K562 (cell line): ENCODE results near the gene GPC1. TPM values are rescaled to one million over a fixed set of nuclear protein-coding genes. Genes with fewer than 3 reads are reported as not detected.

Experiments used
- ATAC-seq: fragments of 200-7000 bp; cut with Tn5 transposase; 3 replicates; pipeline ENCODE4 v1.9.1; 2020; ENCODE audit warnings: moderate library complexity
- BruUV-seq: library from RNA; stranded (reverse); fragments of 400-500 nt; replicated peaks from 2 replicates; lab custom pipeline; 2021; lab: Mats Ljungman, UMichigan
- CTCF ChIA-PET: fragments of 300-600 bp; formaldehyde crosslinking; extraction: SDS; loops from one replicate; lab custom pipeline; 2021; ENCODE audit warnings: low intra/inter-chr PET ratio; lab: Yijun Ruan, JAX
- POLR2A ChIA-PET: fragments of 300-600, 350-650 bp; sonication (Branson Sonifier 250); formaldehyde crosslinking; extraction: SDS; loops from one replicate; lab custom pipeline; 2021; ENCODE audit warnings: antibody characterized with exemption, inconsistent platforms; lab: Yijun Ruan, JAX
- DNase-seq, 4 experiments: peaks; one replicate each; pipeline versions ENCODE4 v3.0.0 to v3.0.0-alpha.2; 2011 to 2018; ENCODE audit warnings: low spot score in 3 of 4, mixed read lengths in 3 of 4; ENCODE audit errors: extremely low read depth in 1 of 4
- FAIRE-seq: peaks from 2 replicates; lab custom pipeline; 2011; peaks lifted over from hg19 to GRCh38; lab: Jason Lieb, UNC
- H2AFZ ChIP-seq: 2 replicates; pipeline ENCODE4 v1.6.0; 2011; ENCODE audit warnings: low read depth, low read length, control low read depth, inconsistent platforms
- H3K27ac ChIP-seq: fragments of 200-600 bp; 3 replicates; pipeline ENCODE4 v1.8.0; 2011; ENCODE audit warnings: low read depth, mild to moderate bottlenecking, control low read depth, inconsistent platforms, low read length, moderate library complexity, mixed read lengths; ENCODE audit errors: extremely low read depth
- H3K27me3 ChIP-seq, 2 experiments: fragments of 300-600 bp in 1 of 2; 2 replicates in 1 of 2; 3 replicates in 1 of 2; pipeline versions ENCODE4 v1.6.0 to v1.8.0; 2011; ENCODE audit warnings: inconsistent platforms in 2 of 2, low read length in 2 of 2, mild to moderate bottlenecking in 1 of 2, mixed read lengths in 1 of 2, moderate library complexity in 1 of 2; ENCODE audit not compliant: control insufficient read depth in 2 of 2, insufficient read depth in 2 of 2
- H3K36me3 ChIP-seq: fragments of 300-600 bp; 3 replicates; pipeline ENCODE4 v1.8.0; 2011; ENCODE audit warnings: mild to moderate bottlenecking, low read length, inconsistent platforms; ENCODE audit not compliant: control insufficient read depth, insufficient read depth
- H3K4me1 ChIP-seq, 2 experiments: fragments of 200-600 bp in 1 of 2; replicated peaks in 1 of 2; 2 replicates in 1 of 2; 3 replicates in 1 of 2; pipeline versions ENCODE4 v1.5.1 to v1.8.0; 2011; ENCODE audit warnings: inconsistent platforms in 2 of 2, low read length in 2 of 2, mild to moderate bottlenecking in 1 of 2, mixed read lengths in 1 of 2, moderate library complexity in 1 of 2; ENCODE audit not compliant: control insufficient read depth in 2 of 2, insufficient read depth in 2 of 2
- H3K4me2 ChIP-seq: 2 replicates; pipeline ENCODE4 v1.6.1; 2011; ENCODE audit warnings: low read length, control low read depth, inconsistent platforms, mixed read lengths; ENCODE audit not compliant: insufficient read depth
- H3K4me3 ChIP-seq: fragments of 200-600 bp; sonication (generic), shearing (Covaris generic); 2 replicates; pipeline ENCODE4 v1.5.1; 2016; ENCODE audit warnings: control low read depth, inconsistent platforms
- H3K79me2 ChIP-seq: fragments of 200-600 bp; 3 replicates; pipeline ENCODE4 v1.8.0; 2011; ENCODE audit warnings: low read length, inconsistent platforms; ENCODE audit not compliant: control insufficient read depth, insufficient read depth
- H3K9ac ChIP-seq, 2 experiments: 2 replicates each; pipeline versions ENCODE4 v1.6.0 to v1.6.1; 2011; ENCODE audit warnings: low read depth in 2 of 2, low read length in 2 of 2, control low read depth in 1 of 2, inconsistent platforms in 1 of 2, mild to moderate bottlenecking in 1 of 2, mixed read lengths in 1 of 2; ENCODE audit not compliant: insufficient read depth in 1 of 2
- H3K9me1 ChIP-seq: one replicate; pipeline ENCODE4 v1.6.0; 2011; ENCODE audit warnings: inconsistent platforms, mild to moderate bottlenecking, low read length, moderate library complexity; ENCODE audit not compliant: control insufficient read depth, insufficient read depth
- H3K9me3 ChIP-seq: replicated peaks from 2 replicates; pipeline ENCODE4 v1.5.1; 2011; ENCODE audit warnings: low read depth, low read length, inconsistent platforms; ENCODE audit not compliant: control insufficient read depth, insufficient read depth
- H4K20me1 ChIP-seq: replicated peaks from 2 replicates; pipeline ENCODE4 v1.6.1; 2011; ENCODE audit warnings: low read length, inconsistent platforms, mixed read lengths; ENCODE audit not compliant: control insufficient read depth, insufficient read depth
- CBX8 ChIP-seq: fragments of 200-600 bp; sonication (generic); IDR thresholded peaks from 2 replicates; pipeline ENCODE4 v1.6.1; 2012; ENCODE audit warnings: borderline replicate concordance, mixed run types, low read depth, mild to moderate bottlenecking, moderate library complexity, mixed read lengths, low read length, control low read depth, inconsistent platforms; ENCODE audit not compliant: poor library complexity, severe bottlenecking; ENCODE audit errors: extremely low read depth
- ETV6 ChIP-seq, 3 experiments: fragments of 150-350 bp in 1 of 3; sonication (generic) in 1 of 3; formaldehyde crosslinking in 1 of 3; IDR thresholded peaks; 2 replicates each; pipeline versions ENCODE4 v1.6.1 to v1.8.0; 2014 to 2022; ENCODE audit warnings: borderline replicate concordance in 2 of 3, low read depth in 2 of 3, antibody characterized with exemption in 1 of 3, low read length in 1 of 3, mild to moderate bottlenecking in 1 of 3, missing genetic modification reagents in 1 of 3
- GTF2B ChIP-seq: IDR thresholded peaks from 2 replicates; pipeline ENCODE4 v1.6.1; 2011; ENCODE audit not compliant: insufficient read length; ENCODE audit errors: extremely low read depth
- KAT2B ChIP-seq: IDR thresholded peaks from one replicate; pipeline ENCODE4 v1.6.1; 2012; ENCODE audit warnings: low read depth, mild to moderate bottlenecking, control low read depth, inconsistent platforms, low read length, moderate library complexity
- MITF ChIP-seq: IDR thresholded peaks from 2 replicates; pipeline ENCODE4 v1.6.1; 2014; ENCODE audit warnings: antibody characterized with exemption
- PTTG1 ChIP-seq: fragments of 450-650 bp; IDR thresholded peaks from 2 replicates; pipeline ENCODE4 v1.6.1; 2016; ENCODE audit warnings: low read depth, mild to moderate bottlenecking, missing genetic modification characterization, missing compliant biosample characterization
- RERE ChIP-seq: sonication (generic); formaldehyde crosslinking; IDR thresholded peaks from 2 replicates; pipeline ENCODE4 v1.8.0; 2023; ENCODE audit warnings: missing genetic modification reagents, mild to moderate bottlenecking, borderline replicate concordance
- TOE1 ChIP-seq, 2 experiments: fragments of 450-650 bp in 1 of 2; sonication (generic) in 1 of 2; formaldehyde crosslinking in 1 of 2; IDR thresholded peaks; 2 replicates each; pipeline versions ENCODE4 v1.7.1 to v1.8.0; 2016 to 2022; ENCODE audit warnings: borderline replicate concordance in 2 of 2, mild to moderate bottlenecking in 2 of 2, antibody characterized with exemption in 1 of 2, inconsistent platforms in 1 of 2, low read depth in 1 of 2, missing genetic modification reagents in 1 of 2, moderate library complexity in 1 of 2
- ZNF311 ChIP-seq: fragments of 250-450 bp; sonication (Bioruptor Pico); IDR thresholded peaks from 2 replicates; pipeline ENCODE4 v1.4.0; 2020; ENCODE audit warnings: mild to moderate bottlenecking, moderate library complexity
- WGBS: fragments of 100-300 bp; shearing (Covaris generic); methylation state at CpG from one replicate; pipeline ENCODE4 v1.1.6; 2016; ENCODE audit warnings: low coverage, mixed read lengths; ENCODE audit not compliant: insufficient coverage; ENCODE audit errors: missing lambda C conversion rate; 5-methylcytosine and 5-hydroxymethylcytosine counted together
- in situ Hi-C: fragments of 300-500 bp; cut with MboI; formaldehyde crosslinking; loops from 4 replicates; pipeline ENCODE4 v1.15.0; 2018; ENCODE audit warnings: inconsistent platforms, mixed read lengths
- intact Hi-C: fragments of 100-400 bp; cut with micrococcal nuclease; formaldehyde crosslinking; loops from 2 replicates; pipeline ENCODE4 v1.14.2; 2022
- polyA plus RNA-seq, 8 experiments: library from polyadenylated mRNA; depleted of rRNA in 4 of 8; stranded (reverse) in 5 of 8; unstranded in 3 of 8; fragments of >200 nt; fragmentation: Nextera tagmentation in 2 of 8; fragmentation: Illumina TruSeq in 1 of 8; extraction: Ambion mirVana in 2 of 8; extraction: Trizol in 1 of 8; gene quantifications; 2 replicates each; pipeline versions ENCODE4 v1.2.1 to v1.2.3, GENCODE V29; 2011 to 2014; ENCODE audit warnings: inconsistent platforms in 1 of 8, missing spikeins in 1 of 8
- total RNA-seq, 7 experiments: library from RNA; depleted of rRNA in 6 of 7; stranded (reverse); fragments of >200 nt in 6 of 7; fragmentation: Illumina TruSeq in 2 of 7; extraction: Trizol in 2 of 7; gene quantifications; 2 replicates each; pipeline versions ENCODE4 v1.2.1 to v1.2.3, GENCODE V29; 2011 to 2021; ENCODE audit warnings: low replicate concordance in 1 of 7

GPC1 gene
- total and polyA plus RNA-seq, 9 of the 15 experiments (the other 6 are each of a cell fraction or from before 2014, with no cell fraction given) = 0.07 to 0.82 (median 0.14) TPM; not detected in 3

- WGBS = 77% methylated on average over 6 of the region's 12 CpGs
- FAIRE-seq = no peak
- TF ChIP-seq KAT2B (no peak), CBX8 (no peak), PTTG1 (no peak), RERE (CRISPR knock-in tag) (no peak), ETV6 (IDR thresholded peaks at IDR 0.05; ENCODE audit: borderline replicate concordance in 1 of 2, low read depth in 2 of 2, low read length in 1 of 2) (no peak), ETV6 (CRISPR knock-in tag; IDR thresholded peaks at IDR 0.05; ENCODE audit: borderline replicate concordance) (no peak), GTF2B (no peak), MITF (no peak), ZNF311 (no peak), TOE1 (IDR thresholded peaks at IDR 0.05; ENCODE audit: borderline replicate concordance) (no peak), TOE1 (CRISPR knock-in tag; IDR thresholded peaks at IDR 0.05; ENCODE audit: borderline replicate concordance, low read depth) (no peak)
Observed at GRCh38 chr2:240467149-240467642, 31.7 kb downstream of the GPC1 start.

More at GRCh38 chr2:240467149-240467642, 31.7 kb downstream of the GPC1 start:
- Histone ChIP-seq H3K4me1 (peaks cover 0 to 7% of the 10 kb centered on the region in 2 experiments; a peak in 1 of 5 replicates), H3K79me2 (no peaks in the 10 kb centered on the region), H2AFZ (no peak overlapping the region), H3K27ac (no peak overlapping the region), H3K36me3 (no peaks in the 10 kb centered on the region), H3K27me3 (no peaks in the 10 kb centered on the region), H3K9ac (no peak overlapping the region), H3K4me2 (no peak overlapping the region), H3K9me3 (no peaks in the 10 kb centered on the region), H4K20me1 (no peaks in the 10 kb centered on the region), H3K9me1 (no peaks in the 10 kb centered on the region), H3K4me3 (no peak overlapping the region)
- CTCF ChIA-PET = no interaction called here
- POLR2A ChIA-PET = no interaction called here
- in situ Hi-C loops = no loop called here
- BruUV-seq = no TSS peak
- intact Hi-C loops = no loop called here
- no peak for DNase-seq
- ATAC-seq = no peak
